ENCODE data around the gene UCK1. TPM values are rescaled to one million over a fixed set of nuclear protein-coding genes. Genes with fewer than 3 reads are reported as not detected.
A peak's percentile ranks its signal among the peaks of the same experiment; 100 is the strongest.

Gene UCK1
- total and polyA plus RNA-seq, 2 of the 13 experiments (the other 11 are each of a cell fraction or from before 2014, with no cell fraction given) = 11.0 to 24.1 TPM

DNA sequence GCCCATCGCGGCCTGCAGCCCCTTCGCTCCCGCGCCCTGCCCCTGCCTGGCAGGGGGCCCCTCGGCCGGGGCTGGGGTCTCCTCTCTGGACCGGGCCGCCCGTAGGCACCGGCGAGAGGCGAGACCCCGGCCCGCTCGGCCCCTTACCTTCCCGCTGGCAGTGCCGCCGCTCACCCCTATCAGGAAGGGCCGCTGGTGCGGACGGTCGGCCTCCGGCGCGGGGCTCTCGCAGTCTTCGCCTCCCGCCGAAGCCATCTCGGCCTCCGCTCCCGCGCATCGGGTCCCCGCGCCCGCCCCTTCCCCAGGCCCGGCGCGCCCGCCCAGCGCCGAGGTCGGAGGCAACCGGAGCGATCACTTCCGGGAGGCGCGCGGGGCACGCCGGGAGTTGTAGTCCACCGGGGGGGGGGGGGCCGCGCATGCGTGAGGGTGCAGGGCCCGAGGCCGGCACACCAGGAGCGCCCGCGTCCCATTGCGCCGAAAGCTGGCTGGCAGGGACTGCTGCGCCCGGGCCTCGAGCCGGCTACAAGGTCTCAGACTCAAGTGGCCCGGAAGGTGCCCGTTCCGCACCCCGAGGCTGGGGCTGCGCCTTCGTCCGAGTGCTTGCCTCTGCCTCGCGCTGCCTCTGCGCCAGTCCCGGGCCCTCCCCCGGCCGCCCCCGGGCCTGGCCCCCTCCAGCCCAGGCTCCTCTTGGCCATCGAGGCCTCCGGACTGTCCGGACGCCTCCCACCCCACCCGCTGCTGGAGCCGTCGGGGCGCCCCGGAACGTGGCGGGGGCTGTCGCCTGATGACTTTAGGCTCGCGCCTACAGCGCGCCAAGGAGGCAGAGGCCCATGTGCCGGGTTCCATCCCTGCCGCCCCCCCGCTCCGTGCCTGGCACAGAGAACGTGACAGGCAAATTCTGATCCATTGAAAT lies at the start of gene UCK1 (continued):
- TF ChIP-seq ATF7 (IDR thresholded peaks at IDR 0.05) = no peak
- TF ChIP-seq ATF7 (CRISPR knock-in tag; IDR thresholded peaks at IDR 0.05) = no peak
- TF ChIP-seq, protein P1, sequence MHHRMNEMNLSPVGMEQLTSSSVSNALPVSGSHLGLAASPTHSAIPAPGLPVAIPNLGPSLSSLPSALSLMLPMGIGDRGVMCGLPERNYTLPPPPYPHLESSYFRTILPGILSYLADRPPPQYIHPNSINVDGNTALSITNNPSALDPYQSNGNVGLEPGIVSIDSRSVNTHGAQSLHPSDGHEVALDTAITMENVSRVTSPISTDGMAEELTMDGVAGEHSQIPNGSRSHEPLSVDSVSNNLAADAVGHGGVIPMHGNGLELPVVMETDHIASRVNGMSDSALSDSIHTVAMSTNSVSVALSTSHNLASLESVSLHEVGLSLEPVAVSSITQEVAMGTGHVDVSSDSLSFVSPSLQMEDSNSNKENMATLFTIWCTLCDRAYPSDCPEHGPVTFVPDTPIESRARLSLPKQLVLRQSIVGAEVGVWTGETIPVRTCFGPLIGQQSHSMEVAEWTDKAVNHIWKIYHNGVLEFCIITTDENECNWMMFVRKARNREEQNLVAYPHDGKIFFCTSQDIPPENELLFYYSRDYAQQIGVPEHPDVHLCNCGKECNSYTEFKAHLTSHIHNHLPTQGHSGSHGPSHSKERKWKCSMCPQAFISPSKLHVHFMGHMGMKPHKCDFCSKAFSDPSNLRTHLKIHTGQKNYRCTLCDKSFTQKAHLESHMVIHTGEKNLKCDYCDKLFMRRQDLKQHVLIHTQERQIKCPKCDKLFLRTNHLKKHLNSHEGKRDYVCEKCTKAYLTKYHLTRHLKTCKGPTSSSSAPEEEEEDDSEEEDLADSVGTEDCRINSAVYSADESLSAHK (CRISPR knock-in tag; IDR thresholded peaks at IDR 0.05; ENCODE audit: borderline replicate concordance) = no peak
- TF ChIP-seq JARID2 (CRISPR knock-in tag; IDR thresholded peaks at IDR 0.05; ENCODE audit: insufficient replicate concordance) = no peak
- TF ChIP-seq, protein P2, sequence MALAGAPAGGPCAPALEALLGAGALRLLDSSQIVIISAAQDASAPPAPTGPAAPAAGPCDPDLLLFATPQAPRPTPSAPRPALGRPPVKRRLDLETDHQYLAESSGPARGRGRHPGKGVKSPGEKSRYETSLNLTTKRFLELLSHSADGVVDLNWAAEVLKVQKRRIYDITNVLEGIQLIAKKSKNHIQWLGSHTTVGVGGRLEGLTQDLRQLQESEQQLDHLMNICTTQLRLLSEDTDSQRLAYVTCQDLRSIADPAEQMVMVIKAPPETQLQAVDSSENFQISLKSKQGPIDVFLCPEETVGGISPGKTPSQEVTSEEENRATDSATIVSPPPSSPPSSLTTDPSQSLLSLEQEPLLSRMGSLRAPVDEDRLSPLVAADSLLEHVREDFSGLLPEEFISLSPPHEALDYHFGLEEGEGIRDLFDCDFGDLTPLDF (CRISPR knock-in tag; IDR thresholded peaks at IDR 0.05) = peak; percentile 52; the same call in 1 of the 2 replicates
- TF ChIP-seq MTF1 (CRISPR knock-in tag; IDR thresholded peaks at IDR 0.05) = no peak
- TF ChIP-seq, protein P3, sequence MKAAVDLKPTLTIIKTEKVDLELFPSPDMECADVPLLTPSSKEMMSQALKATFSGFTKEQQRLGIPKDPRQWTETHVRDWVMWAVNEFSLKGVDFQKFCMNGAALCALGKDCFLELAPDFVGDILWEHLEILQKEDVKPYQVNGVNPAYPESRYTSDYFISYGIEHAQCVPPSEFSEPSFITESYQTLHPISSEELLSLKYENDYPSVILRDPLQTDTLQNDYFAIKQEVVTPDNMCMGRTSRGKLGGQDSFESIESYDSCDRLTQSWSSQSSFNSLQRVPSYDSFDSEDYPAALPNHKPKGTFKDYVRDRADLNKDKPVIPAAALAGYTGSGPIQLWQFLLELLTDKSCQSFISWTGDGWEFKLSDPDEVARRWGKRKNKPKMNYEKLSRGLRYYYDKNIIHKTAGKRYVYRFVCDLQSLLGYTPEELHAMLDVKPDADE (CRISPR knock-in tag; IDR thresholded peaks at IDR 0.05) = 0 out of 2 replicates have a peak, but pooled peaks have one; percentile 0
- no peak for TF ChIP-seq SIN3A (IDR thresholded peaks at IDR 0.05; ENCODE audit: borderline replicate concordance, low read depth, low read length)
- TF ChIP-seq MXD4 (CRISPR knock-in tag; IDR thresholded peaks at IDR 0.05) = no peak
- TF ChIP-seq KDM5B (CRISPR knock-in tag; IDR thresholded peaks at IDR 0.05; ENCODE audit: borderline replicate concordance) = peak; percentile 63; the same call in 1 of the 2 replicates
- TF ChIP-seq ZFP37 (CRISPR knock-in tag; IDR thresholded peaks at IDR 0.05; ENCODE audit: borderline replicate concordance) = no peak
- no peak for TF ChIP-seq CEBPG (CRISPR knock-in tag; IDR thresholded peaks at IDR 0.05)
- no peak; the same call in 1 of the 2 replicates for TF ChIP-seq KMT2A (CRISPR knock-in tag; IDR thresholded peaks at IDR 0.05)
- TF ChIP-seq, protein P4, sequence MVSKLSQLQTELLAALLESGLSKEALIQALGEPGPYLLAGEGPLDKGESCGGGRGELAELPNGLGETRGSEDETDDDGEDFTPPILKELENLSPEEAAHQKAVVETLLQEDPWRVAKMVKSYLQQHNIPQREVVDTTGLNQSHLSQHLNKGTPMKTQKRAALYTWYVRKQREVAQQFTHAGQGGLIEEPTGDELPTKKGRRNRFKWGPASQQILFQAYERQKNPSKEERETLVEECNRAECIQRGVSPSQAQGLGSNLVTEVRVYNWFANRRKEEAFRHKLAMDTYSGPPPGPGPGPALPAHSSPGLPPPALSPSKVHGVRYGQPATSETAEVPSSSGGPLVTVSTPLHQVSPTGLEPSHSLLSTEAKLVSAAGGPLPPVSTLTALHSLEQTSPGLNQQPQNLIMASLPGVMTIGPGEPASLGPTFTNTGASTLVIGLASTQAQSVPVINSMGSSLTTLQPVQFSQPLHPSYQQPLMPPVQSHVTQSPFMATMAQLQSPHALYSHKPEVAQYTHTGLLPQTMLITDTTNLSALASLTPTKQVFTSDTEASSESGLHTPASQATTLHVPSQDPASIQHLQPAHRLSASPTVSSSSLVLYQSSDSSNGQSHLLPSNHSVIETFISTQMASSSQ (IDR thresholded peaks at IDR 0.05; ENCODE audit: low read depth) = no peak
- TF ChIP-seq, protein P4 (CRISPR knock-in tag; IDR thresholded peaks at IDR 0.05; ENCODE audit: borderline replicate concordance) = no peak
- TF ChIP-seq ZNF850 (CRISPR knock-in tag; conservative IDR thresholded peaks at IDR 0.05) = no peak

Measured in HepG2 (cell line).